ENCODE measurements around the gene RGS19.
A peak's percentile ranks its signal among the peaks of the same experiment; 100 is the strongest.

The RGS19 gene

GRCh38 chr20:64047046-64047389, 32.3 kb downstream of the RGS19 start:
- no peak for DNase-seq

GRCh38 chr20:64045346-64046011, 33.8 kb downstream of the RGS19 start:
- DNase-seq = no peak

- no peak for DNase-seq
Measured at GRCh38 chr20:64044484-64045247, 34.7 kb downstream of the RGS19 start.

GRCh38 chr20:64043768-64044167, 35.5 kb downstream of the RGS19 start:
- no peak for DNase-seq

- peak in 1 of 2 experiments; percentile 35 for DNase-seq
Measured at GRCh38 chr20:64042054-64042781, 37.1 kb downstream of the RGS19 start.

- peak in 1 of 2 experiments; percentile 22 for DNase-seq
Measured at GRCh38 chr20:64041781-64042053, 37.6 kb downstream of the RGS19 start.

GRCh38 chr20:64041040-64041780, 38.1 kb downstream of the RGS19 start:
- no peak for DNase-seq

GRCh38 chr20:64040231-64041039, 38.9 kb downstream of the RGS19 start:
- no peak for DNase-seq

GRCh38 chr20:64039293-64040160, 39.8 kb downstream of the RGS19 start:
- no peak for DNase-seq

- peak; percentile 82 to 84 for DNase-seq
Measured at GRCh38 chr20:64038565-64039292, 40.6 kb downstream of the RGS19 start.

- DNase-seq = no peak
Measured at GRCh38 chr20:64038224-64038564, 41.1 kb downstream of the RGS19 start.

- peak in 1 of 2 experiments; percentile 49 for DNase-seq
Measured at GRCh38 chr20:64037498-64038213, 41.7 kb downstream of the RGS19 start.

GRCh38 chr20:64037199-64037497, 42.2 kb downstream of the RGS19 start:
- DNase-seq = no peak

GRCh38 chr20:64036346-64037198, 42.7 kb downstream of the RGS19 start:
- peak in 1 of 2 experiments; percentile 52 for DNase-seq

GRCh38 chr20:64035933-64036345, 43.4 kb downstream of the RGS19 start, which contains the start of gene C20orf204:
TSS of gene C20orf204 (plus strand) at chr20:64036182. CDS start at chr20:64036324, 142 bp downstream.
- DNase-seq = no peak

GRCh38 chr20:64035066-64035932, 44.0 kb downstream of the RGS19 start:
- DNase-seq = peak in 1 of 2 experiments; percentile 61

- DNase-seq = no peak
Measured at GRCh38 chr20:64033981-64034493, 45.3 kb downstream of the RGS19 start.

All from activated CD4-positive, alpha-beta T cell treated with anti-CD3 and anti-CD28 coated beads, Interleukin-2, amount 50 U/mL, for 48 hours (primary cell).